WTC11 (cell line): Measurements from ENCODE around the gene MYCBP2. TPM values are rescaled to one million over a fixed set of nuclear protein-coding genes. Genes with fewer than 3 reads are reported as not detected.

ENCODE experiments used
- ATAC-seq: fragments of 200-7000 bp; cut with Tn5 transposase; 2 replicates; pipeline ENCODE4 v1.10.0; 2021; ENCODE audit warnings: mild to moderate bottlenecking, moderate library complexity
- CTCF ChIA-PET: fragments of 300-600 bp; sonication (Branson Sonifier 250); formaldehyde crosslinking; loops from one replicate; lab custom pipeline; 2021; ENCODE audit warnings: antibody characterized with exemption; lab: Charles Lee
- POLR2A ChIA-PET: fragments of 350-600 bp; sonication (Branson Sonifier 250); formaldehyde crosslinking; loops from one replicate; lab custom pipeline; 2021; ENCODE audit warnings: antibody characterized with exemption; lab: Charles Lee
- DNase-seq: peaks from one replicate; pipeline ENCODE4 v3.0.0; 2021; ENCODE audit warnings: low spot score
- H3K27ac Mint-ChIP-seq: 2 replicates; pipeline ENCODE4 v1.8.0; 2021; ENCODE audit warnings: mixed read lengths
- H3K27me3 Mint-ChIP-seq: 2 replicates; pipeline ENCODE4 v1.8.0; 2021; ENCODE audit warnings: low read depth, mild to moderate bottlenecking, moderate library complexity, mixed read lengths
- H3K36me3 Mint-ChIP-seq: 2 replicates; pipeline ENCODE4 v1.8.0; 2021; ENCODE audit warnings: mixed read lengths
- H3K4me1 Mint-ChIP-seq: 2 replicates; pipeline ENCODE4 v1.8.0; 2022; ENCODE audit warnings: mixed read lengths
- H3K4me3 Mint-ChIP-seq: 2 replicates; pipeline ENCODE4 v1.8.0; 2021; ENCODE audit warnings: mild to moderate bottlenecking, moderate library complexity, mixed read lengths
- H3K9me3 Mint-ChIP-seq: 2 replicates; pipeline ENCODE4 v1.8.0; 2021; ENCODE audit warnings: mixed read lengths
- ATF1 ChIP-seq: sonication (generic); formaldehyde crosslinking; IDR thresholded peaks from 2 replicates; pipeline ENCODE4 v1.8.1; 2023; ENCODE audit warnings: mild to moderate bottlenecking, moderate library complexity, missing genetic modification reagents
- EMX1 ChIP-seq: fragments of 250-450 bp; sonication (Bioruptor Pico); IDR thresholded peaks from 2 replicates; pipeline ENCODE4 v1.8.0; 2021; ENCODE audit warnings: mild to moderate bottlenecking
- ERG ChIP-seq: fragments of 250-450 bp; sonication (Bioruptor Pico); IDR thresholded peaks from 2 replicates; pipeline ENCODE4 v1.8.0; 2021; ENCODE audit warnings: mild to moderate bottlenecking
- ETV6 ChIP-seq: sonication (generic); formaldehyde crosslinking; IDR thresholded peaks from 2 replicates; pipeline ENCODE4 v1.8.1; 2022; ENCODE audit warnings: mild to moderate bottlenecking, missing genetic modification reagents
- GTF2I ChIP-seq: fragments of 250-450 bp; sonication (Bioruptor Pico); conservative IDR thresholded peaks from 2 replicates; pipeline ENCODE4 v1.4.0; 2021; ENCODE audit warnings: mild to moderate bottlenecking
- HMGXB4 ChIP-seq: sonication (generic); formaldehyde crosslinking; IDR thresholded peaks from 2 replicates; pipeline ENCODE4 v1.8.1; 2023; ENCODE audit warnings: mild to moderate bottlenecking, moderate library complexity, missing genetic modification reagents
- MAX ChIP-seq: sonication (generic); formaldehyde crosslinking; IDR thresholded peaks from 2 replicates; pipeline ENCODE4 v1.8.0; 2022; ENCODE audit warnings: mild to moderate bottlenecking, missing genetic modification reagents
- MXD4 ChIP-seq: fragments of 250-450 bp; sonication (Bioruptor Pico); IDR thresholded peaks from 2 replicates; pipeline ENCODE4 v1.8.0; 2021; ENCODE audit warnings: mild to moderate bottlenecking, moderate library complexity, borderline replicate concordance
- NFYB ChIP-seq: sonication (generic); formaldehyde crosslinking; conservative IDR thresholded peaks from 2 replicates; pipeline ENCODE4 v1.8.0; 2022; ENCODE audit warnings: low read depth, missing genetic modification reagents
- NR3C1 ChIP-seq: sonication (generic); formaldehyde crosslinking; conservative IDR thresholded peaks from 2 replicates; pipeline ENCODE4 v1.8.1; 2023; ENCODE audit warnings: low read depth, mild to moderate bottlenecking, missing genetic modification reagents
- RELA ChIP-seq: sonication (generic); formaldehyde crosslinking; IDR thresholded peaks from 2 replicates; pipeline ENCODE4 v1.8.1; 2022; ENCODE audit warnings: missing genetic modification reagents, mild to moderate bottlenecking, borderline replicate concordance
- USF2 ChIP-seq: sonication (generic); formaldehyde crosslinking; IDR thresholded peaks from 2 replicates; pipeline ENCODE4 v1.8.1; 2023; ENCODE audit warnings: mild to moderate bottlenecking, missing genetic modification reagents, moderate library complexity
- ZNF121 ChIP-seq: sonication (generic); formaldehyde crosslinking; IDR thresholded peaks from 2 replicates; pipeline ENCODE4 v1.8.0; 2023; ENCODE audit warnings: missing genetic modification reagents
- ZNF263 ChIP-seq: sonication (generic); formaldehyde crosslinking; IDR thresholded peaks from 2 replicates; pipeline ENCODE4 v1.8.1; 2022; ENCODE audit warnings: low read depth, mild to moderate bottlenecking, moderate library complexity, missing genetic modification reagents
- ZNF512 ChIP-seq: sonication (generic); formaldehyde crosslinking; IDR thresholded peaks from 2 replicates; pipeline ENCODE4 v1.8.1; 2022; ENCODE audit warnings: missing genetic modification reagents, borderline replicate concordance
- total RNA-seq: library from RNA; stranded (reverse); gene quantifications from 3 replicates; pipeline ENCODE4 v1.2.3, GENCODE V29; 2021
- TF ChIP-seq, protein P1 (sequence below): fragments of 250-450 bp; sonication (Bioruptor Pico); IDR thresholded peaks from 2 replicates; pipeline ENCODE4 v1.9.0; 2021; ENCODE audit warnings: mild to moderate bottlenecking, borderline replicate concordance
- TF ChIP-seq, protein P2 (sequence below): sonication (generic); formaldehyde crosslinking; IDR thresholded peaks from 2 replicates; pipeline ENCODE4 v1.8.0; 2023; ENCODE audit warnings: mild to moderate bottlenecking, missing genetic modification reagents
- TF ChIP-seq, protein P3 (sequence below): fragments of 250-450 bp; sonication (Bioruptor Pico); IDR thresholded peaks from 2 replicates; pipeline ENCODE4 v1.9.0; 2021; ENCODE audit warnings: moderate library complexity, mild to moderate bottlenecking, inconsistent platforms, borderline replicate concordance
- TF ChIP-seq, protein P4 (sequence below): sonication (generic); formaldehyde crosslinking; IDR thresholded peaks from 2 replicates; pipeline ENCODE4 v1.8.1; 2022; ENCODE audit warnings: mild to moderate bottlenecking, missing genetic modification reagents, moderate library complexity, borderline replicate concordance

The MYCBP2 gene
- total RNA-seq, 1 experiment from 2014 or later: 54.3 TPM

DNA sequence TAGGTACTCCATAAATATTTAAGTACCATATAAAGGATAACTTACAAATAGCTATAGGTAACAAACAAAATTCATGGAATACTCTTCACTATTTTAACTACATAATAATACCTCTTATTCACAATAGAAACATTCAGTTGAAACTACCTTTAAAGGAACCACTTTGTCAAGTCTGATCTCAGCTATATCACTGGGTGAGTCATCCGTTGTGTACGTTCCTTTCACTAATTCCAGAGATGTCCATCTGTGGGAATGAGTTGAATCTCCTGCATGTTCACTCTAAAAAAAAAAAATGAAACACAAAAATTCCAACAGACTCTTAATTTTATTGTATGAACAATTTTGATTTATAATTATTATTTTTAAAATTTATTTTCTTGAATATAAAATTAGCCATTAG is 150.5 kb downstream of the MYCBP2 start:
- no peaks in the 10 kb centered on the region for H3K4me1 Mint-ChIP-seq
- CTCF ChIA-PET: no interaction called here
- peaks cover 35% of the 10 kb centered on the region for H3K36me3 Mint-ChIP-seq
- POLR2A ChIA-PET: no interaction called here
- H3K9me3 Mint-ChIP-seq: no peaks in the 10 kb centered on the region
- no peak for DNase-seq
- H3K27me3 Mint-ChIP-seq: no peaks in the 10 kb centered on the region
- no peak for ATAC-seq
- no peak overlapping the region for H3K27ac Mint-ChIP-seq
- TF ChIP-seq, protein P1, sequence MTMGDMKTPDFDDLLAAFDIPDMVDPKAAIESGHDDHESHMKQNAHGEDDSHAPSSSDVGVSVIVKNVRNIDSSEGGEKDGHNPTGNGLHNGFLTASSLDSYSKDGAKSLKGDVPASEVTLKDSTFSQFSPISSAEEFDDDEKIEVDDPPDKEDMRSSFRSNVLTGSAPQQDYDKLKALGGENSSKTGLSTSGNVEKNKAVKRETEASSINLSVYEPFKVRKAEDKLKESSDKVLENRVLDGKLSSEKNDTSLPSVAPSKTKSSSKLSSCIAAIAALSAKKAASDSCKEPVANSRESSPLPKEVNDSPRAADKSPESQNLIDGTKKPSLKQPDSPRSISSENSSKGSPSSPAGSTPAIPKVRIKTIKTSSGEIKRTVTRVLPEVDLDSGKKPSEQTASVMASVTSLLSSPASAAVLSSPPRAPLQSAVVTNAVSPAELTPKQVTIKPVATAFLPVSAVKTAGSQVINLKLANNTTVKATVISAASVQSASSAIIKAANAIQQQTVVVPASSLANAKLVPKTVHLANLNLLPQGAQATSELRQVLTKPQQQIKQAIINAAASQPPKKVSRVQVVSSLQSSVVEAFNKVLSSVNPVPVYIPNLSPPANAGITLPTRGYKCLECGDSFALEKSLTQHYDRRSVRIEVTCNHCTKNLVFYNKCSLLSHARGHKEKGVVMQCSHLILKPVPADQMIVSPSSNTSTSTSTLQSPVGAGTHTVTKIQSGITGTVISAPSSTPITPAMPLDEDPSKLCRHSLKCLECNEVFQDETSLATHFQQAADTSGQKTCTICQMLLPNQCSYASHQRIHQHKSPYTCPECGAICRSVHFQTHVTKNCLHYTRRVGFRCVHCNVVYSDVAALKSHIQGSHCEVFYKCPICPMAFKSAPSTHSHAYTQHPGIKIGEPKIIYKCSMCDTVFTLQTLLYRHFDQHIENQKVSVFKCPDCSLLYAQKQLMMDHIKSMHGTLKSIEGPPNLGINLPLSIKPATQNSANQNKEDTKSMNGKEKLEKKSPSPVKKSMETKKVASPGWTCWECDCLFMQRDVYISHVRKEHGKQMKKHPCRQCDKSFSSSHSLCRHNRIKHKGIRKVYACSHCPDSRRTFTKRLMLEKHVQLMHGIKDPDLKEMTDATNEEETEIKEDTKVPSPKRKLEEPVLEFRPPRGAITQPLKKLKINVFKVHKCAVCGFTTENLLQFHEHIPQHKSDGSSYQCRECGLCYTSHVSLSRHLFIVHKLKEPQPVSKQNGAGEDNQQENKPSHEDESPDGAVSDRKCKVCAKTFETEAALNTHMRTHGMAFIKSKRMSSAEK (CRISPR knock-in tag): no peak
- no peak for TF ChIP-seq ERG (CRISPR knock-in tag)
- no peak for TF ChIP-seq MAX (CRISPR knock-in tag)
- TF ChIP-seq, protein P2, sequence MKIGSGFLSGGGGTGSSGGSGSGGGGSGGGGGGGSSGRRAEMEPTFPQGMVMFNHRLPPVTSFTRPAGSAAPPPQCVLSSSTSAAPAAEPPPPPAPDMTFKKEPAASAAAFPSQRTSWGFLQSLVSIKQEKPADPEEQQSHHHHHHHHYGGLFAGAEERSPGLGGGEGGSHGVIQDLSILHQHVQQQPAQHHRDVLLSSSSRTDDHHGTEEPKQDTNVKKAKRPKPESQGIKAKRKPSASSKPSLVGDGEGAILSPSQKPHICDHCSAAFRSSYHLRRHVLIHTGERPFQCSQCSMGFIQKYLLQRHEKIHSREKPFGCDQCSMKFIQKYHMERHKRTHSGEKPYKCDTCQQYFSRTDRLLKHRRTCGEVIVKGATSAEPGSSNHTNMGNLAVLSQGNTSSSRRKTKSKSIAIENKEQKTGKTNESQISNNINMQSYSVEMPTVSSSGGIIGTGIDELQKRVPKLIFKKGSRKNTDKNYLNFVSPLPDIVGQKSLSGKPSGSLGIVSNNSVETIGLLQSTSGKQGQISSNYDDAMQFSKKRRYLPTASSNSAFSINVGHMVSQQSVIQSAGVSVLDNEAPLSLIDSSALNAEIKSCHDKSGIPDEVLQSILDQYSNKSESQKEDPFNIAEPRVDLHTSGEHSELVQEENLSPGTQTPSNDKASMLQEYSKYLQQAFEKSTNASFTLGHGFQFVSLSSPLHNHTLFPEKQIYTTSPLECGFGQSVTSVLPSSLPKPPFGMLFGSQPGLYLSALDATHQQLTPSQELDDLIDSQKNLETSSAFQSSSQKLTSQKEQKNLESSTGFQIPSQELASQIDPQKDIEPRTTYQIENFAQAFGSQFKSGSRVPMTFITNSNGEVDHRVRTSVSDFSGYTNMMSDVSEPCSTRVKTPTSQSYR (CRISPR knock-in tag): no peak
- TF ChIP-seq, protein P3, sequence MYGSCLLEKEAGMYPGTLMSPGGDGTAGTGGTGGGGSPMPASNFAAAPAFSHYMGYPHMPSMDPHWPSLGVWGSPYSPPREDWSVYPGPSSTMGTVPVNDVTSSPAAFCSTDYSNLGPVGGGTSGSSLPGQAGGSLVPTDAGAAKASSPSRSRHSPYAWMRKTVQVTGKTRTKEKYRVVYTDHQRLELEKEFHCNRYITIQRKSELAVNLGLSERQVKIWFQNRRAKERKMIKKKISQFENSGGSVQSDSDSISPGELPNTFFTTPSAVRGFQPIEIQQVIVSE: no peak
- no peak for TF ChIP-seq GTF2I (CRISPR knock-in tag)
- TF ChIP-seq, protein P4, sequence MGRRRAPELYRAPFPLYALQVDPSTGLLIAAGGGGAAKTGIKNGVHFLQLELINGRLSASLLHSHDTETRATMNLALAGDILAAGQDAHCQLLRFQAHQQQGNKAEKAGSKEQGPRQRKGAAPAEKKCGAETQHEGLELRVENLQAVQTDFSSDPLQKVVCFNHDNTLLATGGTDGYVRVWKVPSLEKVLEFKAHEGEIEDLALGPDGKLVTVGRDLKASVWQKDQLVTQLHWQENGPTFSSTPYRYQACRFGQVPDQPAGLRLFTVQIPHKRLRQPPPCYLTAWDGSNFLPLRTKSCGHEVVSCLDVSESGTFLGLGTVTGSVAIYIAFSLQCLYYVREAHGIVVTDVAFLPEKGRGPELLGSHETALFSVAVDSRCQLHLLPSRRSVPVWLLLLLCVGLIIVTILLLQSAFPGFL (CRISPR knock-in tag): no peak
- TF ChIP-seq ZNF512: no peak
- no peak for TF ChIP-seq RELA (CRISPR knock-in tag)
- no peak for TF ChIP-seq MXD4
- H3K4me3 Mint-ChIP-seq: no peak overlapping the region

DNA sequence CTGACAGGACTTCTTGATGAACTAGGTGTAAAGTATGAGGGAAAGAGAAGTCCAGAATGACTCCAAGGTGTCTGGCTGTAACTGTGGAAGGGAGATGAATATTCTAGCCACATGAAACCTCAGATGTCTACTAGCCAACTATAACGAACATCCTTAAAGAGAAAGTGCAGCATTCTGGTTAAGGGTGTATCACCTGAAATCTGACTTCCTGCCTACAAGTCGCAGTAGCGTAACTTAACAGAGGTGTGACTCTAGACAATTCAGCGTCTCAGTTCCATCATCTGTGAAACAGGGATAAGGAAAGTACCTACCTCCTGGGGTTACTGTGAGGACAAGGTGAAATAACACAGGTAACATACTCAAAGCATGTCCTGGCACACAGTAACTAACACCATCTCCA is 154.2 kb downstream of the MYCBP2 start:
- DNase-seq: no peak
- POLR2A ChIA-PET: no interaction called here
- Mint-ChIP-seq H3K27ac (no peak overlapping the region), H3K4me1 (no peaks in the 10 kb centered on the region), H3K36me3 (peaks cover 13% of the 10 kb centered on the region), H3K4me3 (no peak overlapping the region), H3K27me3 (no peaks in the 10 kb centered on the region), H3K9me3 (no peaks in the 10 kb centered on the region)
- CTCF ChIA-PET: no interaction called here
- no peak for ATAC-seq
- TF ChIP-seq ATF1 (CRISPR knock-in tag) (no peak), NR3C1 (no peak), ETV6 (CRISPR knock-in tag) (no peak), ZNF263 (no peak), ZNF121 (no peak), HMGXB4 (no peak), EMX1 (no peak), USF2 (CRISPR knock-in tag) (no peak), NFYB (CRISPR knock-in tag) (no peak)
